ENCODE measurements around the gene WBP1.
"Not testable (repeated sequence)": the region's sequence is repeated elsewhere in the genome, so short reads cannot be mapped to it uniquely, and the experiment has no call there.

The WBP1 gene

DNA sequence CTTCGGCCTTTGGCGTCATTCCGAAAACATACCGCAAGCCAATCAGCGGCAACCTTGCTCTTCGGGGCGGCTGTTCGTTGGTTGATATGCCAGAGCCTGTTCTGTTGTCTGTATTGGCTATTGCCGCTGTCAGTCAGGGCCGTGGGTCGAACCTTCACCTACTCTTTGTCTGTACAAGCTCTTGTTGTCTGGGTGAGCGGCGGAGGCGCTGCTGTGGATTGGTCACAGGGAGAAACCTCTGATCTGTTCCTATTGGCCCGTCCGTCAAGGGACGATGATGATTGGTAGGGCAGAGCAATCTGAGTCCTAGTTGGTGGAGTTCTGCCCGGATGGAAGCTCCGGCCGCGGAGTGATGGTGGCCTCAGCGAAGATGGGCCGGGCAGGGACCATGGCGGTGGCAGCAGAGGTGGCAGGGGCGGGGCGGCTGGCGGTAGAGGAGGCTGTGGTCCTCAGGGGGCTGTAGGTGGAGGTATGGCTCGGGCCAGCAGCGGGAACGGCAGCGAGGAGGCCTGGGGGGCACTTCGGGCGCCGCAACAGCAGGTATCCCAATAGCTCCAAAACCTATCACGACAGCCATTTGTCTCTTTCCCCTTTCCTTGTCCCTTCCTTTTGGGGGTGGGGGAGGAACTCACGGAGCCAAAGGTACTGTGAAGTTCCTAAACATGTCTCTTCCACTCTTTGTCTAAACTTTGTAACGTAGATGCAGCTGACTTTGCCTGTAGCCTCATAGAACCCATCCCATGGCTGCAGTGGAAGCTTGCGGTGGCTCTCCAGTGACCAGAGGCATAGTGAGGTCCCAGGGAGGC lies at the start of gene WBP1:
Gene WBP1, plus strand, starts transcription at position 307 of the 806 bp plus-strand sequence. Its CDS starts 165 bp downstream, at position 472.
- DNase-seq (ENCODE audit: low spot score), result peak; percentile 99

DNA sequence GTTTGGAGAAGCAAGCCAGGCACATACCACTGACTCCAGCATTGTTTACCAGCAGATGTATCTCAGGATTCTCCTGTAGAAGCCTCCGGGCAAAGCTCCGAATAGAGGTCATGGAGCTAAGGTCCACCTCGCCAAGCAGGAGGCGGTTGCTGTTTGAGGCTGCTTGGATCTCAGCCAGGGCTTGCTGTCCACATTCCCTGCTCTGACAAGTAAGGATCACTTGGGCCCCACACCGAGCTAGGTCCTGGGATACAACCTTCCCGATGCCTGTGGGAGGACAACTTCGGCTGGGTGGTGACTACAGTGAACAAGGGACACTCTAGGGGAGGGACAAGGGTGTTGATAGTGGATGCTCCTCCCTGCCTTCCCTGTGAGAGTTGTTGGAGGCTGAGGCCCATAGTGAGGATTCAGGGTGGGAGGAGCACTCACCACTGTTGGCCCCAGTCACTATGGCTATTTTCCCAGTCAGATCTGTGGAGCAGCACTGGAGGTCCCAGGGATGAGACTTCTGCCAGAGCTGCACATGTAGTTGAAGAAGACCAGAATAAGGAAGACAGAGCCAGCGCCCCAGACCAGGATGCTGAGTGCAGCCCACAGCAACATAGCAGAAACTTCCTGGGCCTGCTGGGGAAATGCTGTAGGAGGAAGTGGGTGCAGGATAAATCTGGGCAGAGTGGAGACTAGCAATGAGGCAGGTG lies 45.1 kb upstream of the WBP1 start:
- DNase-seq (ENCODE audit: low spot score), result no peak

DNA sequence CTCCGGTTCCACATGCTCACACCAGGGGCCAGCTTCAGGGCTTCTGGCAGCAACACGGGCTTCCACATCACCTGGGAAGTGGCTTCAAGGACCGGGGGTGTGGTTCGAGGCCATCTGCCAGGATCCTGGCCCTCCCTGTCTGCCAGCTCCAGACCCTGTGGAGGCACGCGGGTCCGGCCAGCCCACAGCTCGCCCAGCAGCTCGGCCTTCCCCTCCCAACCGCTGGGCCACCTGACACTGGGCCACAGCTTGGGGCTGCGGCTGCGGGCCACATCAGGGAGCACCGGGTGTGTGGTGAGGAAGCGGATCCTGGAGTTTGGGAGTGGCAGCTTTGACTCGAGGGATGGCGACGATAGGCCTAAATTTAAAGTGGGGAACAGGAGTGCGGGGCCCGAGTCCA lies 43.8 kb upstream of the WBP1 start:
- DNase-seq (ENCODE audit: low spot score), result no peak

DNA sequence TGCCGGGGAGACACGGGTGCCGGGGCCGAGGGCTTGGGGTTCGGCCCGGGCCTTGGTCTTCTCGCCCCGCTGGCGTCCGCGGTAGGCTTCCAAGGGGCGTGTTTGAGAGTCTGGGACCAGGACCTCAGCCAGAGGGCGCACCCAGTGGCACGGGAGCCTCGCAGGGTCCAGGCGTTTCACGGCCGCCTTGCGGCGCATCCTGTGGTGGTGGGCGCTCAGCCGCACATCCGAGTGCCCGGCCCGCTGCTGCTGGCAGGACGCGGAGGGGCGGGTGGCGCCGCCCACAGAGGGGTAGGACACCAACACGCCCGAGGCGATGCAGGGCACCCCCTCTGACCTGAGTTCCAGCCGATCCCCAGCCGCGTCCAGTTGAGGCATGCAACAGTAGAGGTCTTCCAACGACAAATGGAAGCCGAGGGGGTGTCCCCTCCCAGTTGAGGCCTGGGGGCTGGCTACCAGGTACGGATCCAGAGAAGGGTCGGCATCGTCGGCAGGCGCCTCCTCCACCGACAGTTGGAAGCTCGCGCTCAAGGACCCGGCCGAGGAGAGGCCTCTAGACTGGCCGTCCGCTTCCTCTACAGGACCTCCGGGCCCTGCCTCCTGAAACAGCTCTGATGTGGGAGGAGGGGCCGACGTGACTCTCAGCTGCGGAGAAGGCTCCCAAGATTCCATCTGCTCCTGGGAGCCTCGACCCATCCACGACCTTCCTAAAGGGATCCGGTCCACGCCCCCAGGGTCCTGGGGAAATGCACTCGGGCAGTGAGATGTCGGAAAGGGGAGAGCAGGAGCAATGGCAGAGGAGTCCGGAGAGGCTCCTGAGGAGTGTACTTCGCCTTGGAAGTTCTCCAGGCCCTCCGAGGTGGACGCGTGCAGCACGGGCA lies 43.1 kb upstream of the WBP1 start:
- DNase-seq (ENCODE audit: low spot score), result no peak

DNA sequence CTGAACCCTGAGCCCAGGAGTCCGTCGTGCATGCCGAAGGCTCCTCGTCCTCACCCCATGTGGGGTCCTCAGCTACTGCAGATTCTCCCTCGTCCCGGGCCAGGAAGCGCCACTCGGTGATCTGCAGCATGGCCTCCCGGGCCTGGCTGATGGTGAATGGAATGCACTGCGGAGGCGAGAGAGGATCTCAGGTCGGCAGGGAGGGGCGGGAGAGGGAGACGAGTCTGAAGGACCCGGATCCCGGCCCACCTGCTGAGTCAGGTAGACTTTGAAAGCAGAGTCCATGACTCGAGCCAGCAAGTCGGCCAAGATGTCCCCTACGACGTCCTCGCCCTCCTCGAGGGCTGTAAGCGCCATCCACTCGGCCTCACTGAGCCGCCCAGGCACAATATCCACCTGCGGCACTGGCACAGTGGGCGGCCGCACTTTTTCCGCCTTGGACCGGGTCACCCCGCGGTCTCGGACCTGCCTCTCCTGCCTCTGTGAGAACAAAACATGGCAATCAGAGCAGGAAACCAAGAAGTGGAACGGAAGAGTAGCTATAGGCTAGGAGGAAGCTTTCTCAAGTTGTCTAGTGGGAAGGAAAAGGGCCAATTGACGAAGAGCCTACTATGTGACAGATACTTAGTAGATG lies 42.4 kb upstream of the WBP1 start:
- DNase-seq (ENCODE audit: low spot score), result no peak

DNA sequence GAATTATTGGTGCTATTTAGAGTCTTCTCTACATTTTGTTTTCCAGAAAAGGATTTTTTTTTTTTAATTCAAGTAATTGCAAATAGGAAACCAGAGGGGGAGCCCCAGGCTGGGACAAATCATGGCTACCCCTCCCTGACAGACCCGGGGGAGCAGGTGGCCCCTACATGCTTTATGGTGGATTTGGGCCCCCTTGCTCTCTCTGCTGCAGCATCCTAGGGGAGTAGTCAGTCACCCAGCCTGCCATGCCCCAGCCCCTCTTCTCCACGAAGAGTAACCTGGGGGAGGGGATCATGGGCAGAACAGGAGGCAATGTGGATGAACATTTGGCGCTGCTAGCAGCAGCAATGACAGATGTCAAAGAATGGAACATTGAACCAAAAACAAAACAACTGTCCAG lies 41.5 kb upstream of the WBP1 start:
- DNase-seq (ENCODE audit: low spot score), result no peak

DNA sequence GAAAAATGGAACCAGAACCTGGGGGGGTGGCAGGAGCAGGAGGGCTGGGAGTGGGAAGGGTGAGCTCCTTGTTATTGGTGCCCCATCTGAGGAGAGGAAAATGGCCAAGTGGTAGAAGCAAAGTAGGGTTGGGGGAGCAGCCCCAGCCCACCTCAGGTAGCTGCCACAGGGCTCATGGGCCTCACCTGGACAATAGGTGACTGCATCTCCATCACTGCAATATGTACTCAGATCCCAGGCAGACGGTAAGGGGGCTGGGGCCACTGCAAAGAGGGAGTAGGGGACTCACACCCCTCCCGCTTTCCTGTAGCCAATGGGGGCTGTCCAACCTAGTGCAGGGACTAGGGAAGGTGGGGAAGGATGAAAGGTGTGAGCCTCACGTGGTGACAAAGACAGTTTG lies 41.0 kb upstream of the WBP1 start:
- DNase-seq (ENCODE audit: low spot score), result no peak

DNA sequence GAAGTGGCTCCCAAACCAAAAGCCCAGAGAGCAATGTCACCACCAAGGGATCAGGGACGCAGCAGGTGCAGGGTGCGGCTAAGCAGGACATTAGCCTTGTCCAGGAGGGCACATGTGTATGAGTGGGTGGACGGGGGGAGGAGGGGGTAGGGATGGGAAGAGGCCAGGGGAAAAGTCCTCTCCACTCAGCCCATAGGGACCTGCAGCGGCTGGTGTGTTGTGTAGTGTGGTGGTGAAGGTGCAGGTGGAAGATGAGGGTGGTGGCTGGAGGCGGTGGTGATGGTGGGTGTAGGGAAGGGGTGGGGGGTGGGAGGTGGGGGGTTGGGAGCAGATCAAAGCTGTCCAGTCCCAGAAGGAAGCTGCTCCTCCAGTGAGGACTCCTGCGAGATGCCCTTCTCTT lies 40.5 kb upstream of the WBP1 start:
- no peak for DNase-seq (ENCODE audit: low spot score)

DNA sequence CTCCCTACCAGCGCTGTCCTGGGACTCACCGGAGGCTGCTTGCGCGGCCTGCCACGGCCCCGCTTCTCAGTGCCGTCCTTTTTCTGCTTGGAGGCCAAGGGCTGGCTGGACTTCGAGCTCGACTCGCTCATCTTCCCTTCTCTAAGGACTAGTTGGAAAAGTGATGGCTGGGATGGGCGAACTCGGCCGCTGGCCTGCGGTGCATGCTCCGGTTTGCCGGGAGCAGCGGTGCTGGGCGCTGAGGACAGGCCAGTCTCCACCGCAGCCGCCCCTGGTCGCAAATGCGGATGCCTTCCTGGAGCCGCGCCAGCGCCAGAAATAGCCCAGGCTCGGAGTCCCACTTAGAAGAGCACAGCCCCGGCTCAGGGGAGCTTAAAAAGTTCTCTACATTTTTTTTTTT lies 39.9 kb upstream of the WBP1 start:
- peak; percentile 62 for DNase-seq (ENCODE audit: low spot score)

DNA sequence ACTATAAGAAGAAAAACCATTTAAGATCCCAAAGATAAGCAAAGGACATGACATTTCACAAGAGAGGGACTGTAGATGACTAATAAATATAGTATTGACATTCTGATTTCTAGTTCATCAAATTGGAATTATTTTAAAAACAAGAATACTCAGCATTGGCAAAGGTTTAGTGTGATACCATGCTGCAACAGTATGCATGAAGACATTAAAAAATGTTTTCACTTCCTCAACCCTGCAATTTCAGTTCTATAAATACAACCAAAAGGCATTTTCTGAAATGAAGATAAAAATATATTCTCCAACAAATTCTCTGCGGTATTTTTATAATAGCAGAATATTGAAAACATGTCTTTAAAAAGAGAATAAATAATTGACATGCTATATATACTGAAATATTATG lies 38.9 kb upstream of the WBP1 start:
- DNase-seq (ENCODE audit: low spot score), result no peak

DNA sequence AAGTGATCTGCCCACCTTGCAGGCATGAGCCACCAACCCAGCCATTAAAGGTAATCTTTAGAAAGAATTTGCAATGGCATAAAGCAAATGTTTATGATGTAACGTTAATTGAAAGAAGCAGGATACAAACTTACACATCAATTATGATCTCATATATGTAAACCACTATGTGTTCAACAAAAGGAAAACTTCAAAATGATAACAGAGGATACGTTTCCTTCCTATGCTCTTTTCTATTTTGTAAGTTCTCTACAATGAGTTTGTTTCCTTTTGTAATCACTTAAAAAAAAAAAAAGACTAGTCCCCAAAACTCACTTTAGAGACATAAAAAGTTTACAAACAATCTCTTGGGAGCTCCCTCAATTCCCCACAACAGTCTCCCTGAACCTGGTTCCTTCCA lies 38.2 kb upstream of the WBP1 start:
- DNase-seq (ENCODE audit: low spot score), result no peak

DNA sequence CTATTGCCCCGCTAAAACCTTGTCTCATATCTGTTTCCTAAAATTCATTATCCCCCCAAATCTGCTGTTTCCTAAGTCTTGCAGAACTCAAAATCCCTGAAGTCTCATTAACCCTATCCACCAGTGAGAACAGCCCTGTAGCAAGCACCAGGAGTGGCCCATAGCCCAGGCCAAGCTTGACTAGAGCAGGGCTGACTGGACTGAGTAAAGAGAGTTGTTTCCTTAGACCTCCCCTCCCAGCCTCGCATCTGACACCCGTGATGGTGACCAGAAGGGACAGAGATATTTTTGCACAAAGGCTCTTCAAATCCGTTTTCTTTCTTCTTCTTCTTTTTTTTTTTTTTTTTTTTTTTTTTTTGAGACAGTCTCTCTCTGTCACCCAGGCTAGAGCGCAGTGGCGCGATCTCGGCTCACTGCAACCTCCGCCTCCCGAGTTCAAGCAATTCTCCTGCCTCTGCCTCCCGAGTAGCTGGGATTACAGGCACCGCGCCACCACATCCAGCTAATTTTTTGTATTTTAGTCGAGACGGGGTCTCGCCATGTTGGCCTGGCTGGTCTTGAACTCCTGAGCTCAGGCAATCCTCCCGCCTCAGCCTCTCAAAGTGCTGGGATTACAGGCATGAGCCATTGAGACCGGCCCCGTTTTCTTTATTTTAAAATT lies 37.7 kb upstream of the WBP1 start:
- DNase-seq (ENCODE audit: low spot score), result not testable (repeated sequence)

DNA sequence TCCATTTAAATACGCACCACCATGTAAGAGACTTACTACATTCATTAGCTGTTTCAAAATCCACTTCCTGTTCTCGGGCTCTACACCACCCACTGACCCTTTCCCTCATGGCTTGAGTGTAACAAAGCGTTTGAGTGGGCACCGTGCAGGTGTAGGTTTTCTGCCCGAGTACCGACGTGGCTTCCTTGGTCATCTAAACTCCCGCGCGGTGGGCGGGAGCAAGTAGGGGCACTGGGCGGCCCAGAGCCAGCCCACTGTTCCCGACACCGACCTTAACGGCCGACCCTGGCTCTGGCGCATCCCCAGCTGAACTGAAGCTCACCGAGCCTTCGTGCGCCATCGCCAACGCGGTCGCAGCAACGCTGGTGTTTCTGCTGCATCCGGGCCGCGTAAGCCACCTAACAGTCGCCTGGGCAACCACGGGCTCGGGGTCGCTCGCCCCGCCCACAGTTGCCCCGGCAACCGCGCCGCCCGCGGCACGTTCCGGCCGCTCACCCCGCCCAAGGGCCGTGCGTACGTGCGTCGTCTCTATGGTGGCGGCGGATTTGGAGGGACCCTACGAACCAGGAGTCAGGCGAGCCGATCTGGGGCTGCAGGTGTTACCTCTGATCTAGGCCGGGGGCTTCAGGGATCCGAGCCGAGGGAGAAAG lies 36.9 kb upstream of the WBP1 start, which contains the start of the genes C2orf81 and WDR54:
Gene C2orf81, minus strand, starts transcription at position 399 of the 650 bp plus-strand sequence. Its CDS starts 59 bp downstream, at position 340.
Gene WDR54, plus strand, starts transcription at position 510 of the 650 bp plus-strand sequence. CDS start 424 bp downstream, outside the sequence.
- DNase-seq (ENCODE audit: low spot score), result peak; percentile 96

DNA sequence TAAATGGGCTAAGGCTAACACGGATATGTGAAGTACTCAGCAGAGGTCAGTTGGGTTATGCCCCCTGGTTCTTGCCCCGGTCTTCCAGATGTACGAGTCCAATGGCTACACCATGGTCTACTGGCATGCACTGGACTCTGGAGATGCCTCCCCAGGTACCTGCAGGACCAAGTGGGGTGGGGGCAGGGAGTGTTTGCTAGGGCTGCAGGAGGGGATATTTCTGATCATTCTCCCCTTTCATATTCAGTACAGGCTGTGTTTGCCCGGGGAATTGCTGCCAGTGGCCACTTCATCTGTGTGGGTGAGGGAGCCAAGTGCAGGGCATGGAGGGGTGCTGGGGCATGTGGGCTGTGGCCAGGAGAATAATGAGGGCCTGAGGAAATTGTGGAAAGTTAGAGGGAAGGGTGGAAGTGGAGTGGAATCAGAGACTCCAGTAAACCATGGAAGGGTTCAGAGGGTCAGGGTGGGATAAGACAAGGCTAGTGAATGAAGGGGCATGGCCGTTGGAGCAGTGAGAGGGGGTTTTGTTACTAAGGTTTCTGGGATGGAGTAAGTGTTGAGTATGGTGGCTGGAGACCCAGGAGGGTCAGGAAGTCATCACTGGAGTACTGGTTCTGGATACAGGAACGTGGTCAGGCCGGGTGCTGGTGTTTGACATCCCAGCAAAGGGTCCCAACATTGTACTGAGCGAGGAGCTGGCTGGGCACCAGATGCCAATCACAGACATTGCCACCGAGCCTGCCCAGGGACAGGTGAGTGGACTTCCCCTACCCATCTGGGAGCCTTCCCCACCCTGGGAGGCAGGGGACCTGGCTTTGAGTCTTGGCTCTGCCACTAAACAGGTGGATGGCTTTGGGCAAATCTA lies 34.8 kb upstream of the WBP1 start:
- no peak for DNase-seq (ENCODE audit: low spot score)

DNA sequence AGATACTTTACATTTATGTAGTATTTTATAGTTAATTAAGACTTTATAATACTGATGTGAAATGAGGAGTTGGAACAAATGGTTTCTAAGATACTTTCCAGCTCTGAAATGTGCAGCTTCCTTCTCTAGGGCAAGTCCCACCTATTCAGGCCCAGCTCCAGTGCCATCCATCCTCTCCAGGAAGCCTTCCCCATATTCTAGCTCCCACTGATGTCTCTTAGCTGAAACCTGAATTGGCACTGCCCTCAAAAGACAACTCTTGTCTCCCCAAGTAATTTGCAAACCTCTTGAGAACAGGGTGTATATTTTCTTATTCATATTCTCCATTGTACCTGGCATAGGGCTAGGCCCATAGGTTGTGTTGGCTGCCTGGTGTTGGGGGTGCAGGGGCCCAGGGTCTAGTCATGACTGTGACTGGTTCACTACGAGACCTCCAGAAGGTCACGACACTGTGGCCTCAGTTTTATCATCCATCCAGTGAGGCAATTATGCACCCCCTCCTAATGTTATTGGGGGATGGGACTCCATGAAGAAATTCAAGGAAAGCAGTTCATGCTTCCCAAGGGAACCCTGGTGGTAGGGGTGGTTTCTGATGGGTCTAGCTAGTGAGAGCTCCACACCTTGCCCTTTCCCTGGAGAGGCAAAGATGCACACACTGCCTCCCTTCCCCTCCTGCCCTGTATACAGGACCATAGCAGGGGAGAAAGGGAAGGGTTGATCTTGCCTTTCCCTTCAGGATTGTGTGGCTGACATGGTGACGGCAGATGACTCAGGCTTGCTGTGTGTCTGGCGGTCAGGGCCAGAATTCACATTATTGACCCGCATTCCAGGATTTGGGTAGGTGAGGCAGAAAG lies 33.9 kb upstream of the WBP1 start:
- DNase-seq (ENCODE audit: low spot score), result no peak

DNA sequence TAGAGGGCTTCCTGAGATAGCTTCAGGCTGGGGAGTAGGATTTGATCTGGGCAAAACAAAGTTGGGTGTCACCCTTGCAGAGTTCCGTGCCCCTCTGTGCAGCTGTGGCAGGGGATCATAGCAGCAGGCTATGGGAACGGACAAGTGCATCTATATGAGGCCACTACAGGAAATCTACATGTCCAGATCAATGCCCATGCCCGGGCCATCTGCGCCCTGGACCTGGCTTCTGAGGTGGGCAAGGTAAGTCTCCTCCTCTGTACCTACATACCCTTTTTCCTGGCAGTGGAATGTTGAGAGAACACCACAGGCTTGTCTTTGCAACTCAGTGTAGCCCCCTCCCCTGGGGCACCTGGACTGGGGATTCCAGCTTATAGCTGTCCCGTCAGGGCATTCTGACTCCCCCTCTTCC lies 33.2 kb upstream of the WBP1 start:
- no peak for DNase-seq (ENCODE audit: low spot score)

DNA sequence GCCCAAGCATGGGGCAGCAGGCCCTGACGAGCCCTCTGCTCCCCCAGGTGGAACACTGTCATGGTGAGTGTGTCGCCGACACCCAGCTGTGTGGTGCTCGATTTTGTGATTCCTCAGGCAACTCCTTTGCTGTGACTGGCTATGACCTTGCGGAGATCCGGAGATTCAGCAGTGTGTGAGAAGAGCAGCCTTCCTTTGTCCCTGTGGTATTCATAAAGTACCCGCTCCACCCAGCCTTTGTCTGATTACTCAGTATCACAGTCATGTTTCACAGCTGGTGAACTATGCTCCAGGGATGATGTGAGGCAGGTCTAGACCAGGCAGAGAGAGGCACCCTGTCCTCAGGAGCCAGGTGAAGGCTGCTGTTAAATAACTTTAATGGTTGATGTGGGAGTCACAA lies 32.7 kb upstream of the WBP1 start:
- no peak for DNase-seq (ENCODE audit: low spot score)

DNA sequence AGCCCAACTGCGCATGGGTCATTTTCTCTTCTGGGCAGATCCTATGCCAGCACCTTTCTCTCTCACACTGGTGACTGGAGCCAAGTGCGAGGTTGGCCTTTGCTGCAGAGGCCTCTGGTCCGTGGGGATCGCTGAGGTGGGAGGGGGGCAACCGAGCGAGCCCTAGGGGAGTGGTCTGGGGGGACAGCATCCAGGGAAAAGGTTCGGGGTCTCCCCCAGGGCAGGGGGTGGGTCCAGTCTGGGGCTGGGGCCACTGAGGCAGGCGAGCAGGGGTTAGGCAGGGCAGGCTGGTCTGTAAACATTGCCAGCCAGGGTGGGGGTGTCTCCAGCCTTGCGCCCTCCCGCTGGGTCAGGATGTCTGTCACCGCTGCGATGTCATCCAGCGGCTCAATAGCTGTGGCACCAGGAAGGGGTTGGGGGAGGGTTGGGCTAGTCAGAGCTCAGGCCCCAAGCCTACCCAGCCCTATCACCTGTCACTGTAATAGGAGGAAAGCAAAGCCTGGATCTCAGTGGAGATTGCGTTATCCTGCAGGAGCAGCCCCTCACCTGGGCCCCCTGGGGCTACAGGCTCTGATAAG lies 32.0 kb upstream of the WBP1 start:
- DNase-seq (ENCODE audit: low spot score), result no peak
